Endothelial cell of umbilical vein (primary cell): ENCODE data around the gene HBS1L. TPM values are rescaled to one million over a fixed set of nuclear protein-coding genes. Genes with fewer than 3 reads are reported as not detected.

Experiments used
- BruUV-seq: library from RNA; stranded (reverse); fragments of 400-500 nt; replicated peaks from 2 replicates; lab custom pipeline; 2021; lab: Mats Ljungman, UMichigan
- CTCF ChIA-PET: fragments of 300-600, 350-600 bp; sonication (Branson Sonifier 250); formaldehyde crosslinking; loops from one replicate; lab custom pipeline; 2021; ENCODE audit warnings: antibody characterized with exemption, inconsistent platforms; lab: Charles Lee
- POLR2A ChIA-PET: fragments of 300-600, 350-600 bp; sonication (Branson Sonifier 250); formaldehyde crosslinking; loops from one replicate; lab custom pipeline; 2021; ENCODE audit warnings: antibody characterized with exemption, inconsistent platforms; lab: Charles Lee
- DNase-seq: peaks from one replicate; pipeline ENCODE4 v3.0.0-alpha.2; 2011; ENCODE audit warnings: low read depth, low spot score
- FAIRE-seq: peaks from 2 replicates; lab custom pipeline; 2011; peaks lifted over from hg19 to GRCh38; lab: Jason Lieb, UNC
- H2AFZ ChIP-seq: 2 replicates; pipeline ENCODE4 v1.6.0; 2012; ENCODE audit warnings: low read depth, low read length, control low read depth, inconsistent platforms
- H3K27ac ChIP-seq: 2 replicates; pipeline ENCODE4 v1.5.1; 2011; ENCODE audit warnings: low read depth, mild to moderate bottlenecking, control low read depth, low read length, moderate library complexity; ENCODE audit not compliant: insufficient read depth
- H3K27me3 ChIP-seq, 2 experiments: 2 replicates each; pipeline versions ENCODE4 v1.6.0 to v1.6.1; 2011; ENCODE audit warnings: low read length in 2 of 2, mixed read lengths in 1 of 2; ENCODE audit not compliant: control insufficient read depth in 2 of 2, insufficient read depth in 2 of 2
- H3K36me3 ChIP-seq, 2 experiments: 2 replicates in 1 of 2; 3 replicates in 1 of 2; pipeline ENCODE4 v1.5.1; 2011; ENCODE audit warnings: low read length in 2 of 2, mild to moderate bottlenecking in 1 of 2, moderate library complexity in 1 of 2; ENCODE audit not compliant: control insufficient read depth in 2 of 2, insufficient read depth in 2 of 2; ENCODE audit errors: extremely low read depth in 1 of 2
- H3K4me1 ChIP-seq: 3 replicates; pipeline ENCODE4 v1.5.1; 2011; ENCODE audit warnings: mild to moderate bottlenecking, low read length; ENCODE audit not compliant: control insufficient read depth, insufficient read depth; ENCODE audit errors: extremely low read depth
- H3K4me2 ChIP-seq: 2 replicates; pipeline ENCODE4 v1.6.1; 2011; ENCODE audit warnings: low read length, control low read depth, mixed read lengths; ENCODE audit not compliant: insufficient read depth
- H3K4me3 ChIP-seq, 3 experiments: fragments of 200-600 bp in 1 of 3; sonication (generic), shearing (Covaris generic) in 1 of 3; replicated peaks in 1 of 3; 2 replicates each; pipeline ENCODE4 v1.5.1; 2011 to 2016; ENCODE audit warnings: control low read depth in 3 of 3, low read length in 3 of 3, mild to moderate bottlenecking in 2 of 3, inconsistent platforms in 1 of 3, low read depth in 1 of 3, moderate library complexity in 1 of 3; ENCODE audit not compliant: insufficient read depth in 1 of 3
- H3K79me2 ChIP-seq: 2 replicates; pipeline ENCODE4 v1.6.0; 2012; ENCODE audit warnings: low read length, inconsistent platforms; ENCODE audit not compliant: control insufficient read depth, insufficient read depth
- H3K9ac ChIP-seq: replicated peaks from 2 replicates; pipeline ENCODE3; 2011; ENCODE audit warnings: low read length, control low read depth; ENCODE audit not compliant: insufficient read depth; ENCODE audit errors: extremely low read depth
- H3K9me1 ChIP-seq: replicated peaks from 3 replicates; pipeline ENCODE4 v1.6.0; 2011; ENCODE audit warnings: mild to moderate bottlenecking, low read length; ENCODE audit not compliant: control insufficient read depth, insufficient read depth; ENCODE audit errors: extremely low read depth
- H3K9me3 ChIP-seq: replicated peaks from 2 replicates; pipeline ENCODE4 v1.5.1; 2012; ENCODE audit warnings: low read length, inconsistent platforms; ENCODE audit not compliant: control insufficient read depth, insufficient read depth
- H4K20me1 ChIP-seq: replicated peaks from 2 replicates; pipeline ENCODE3; 2011; ENCODE audit warnings: mild to moderate bottlenecking, low read length; ENCODE audit not compliant: control insufficient read depth, insufficient read depth; ENCODE audit errors: extremely low read depth
- EZH2 ChIP-seq: IDR thresholded peaks from 2 replicates; pipeline ENCODE4 v1.6.1; 2012; ENCODE audit warnings: borderline replicate concordance, low read depth, mild to moderate bottlenecking, moderate library complexity, low read length, inconsistent platforms; ENCODE audit not compliant: severe bottlenecking
- FOS ChIP-seq: IDR thresholded peaks from 2 replicates; pipeline ENCODE4 v1.6.1; 2011; ENCODE audit warnings: mild to moderate bottlenecking, low read length, moderate library complexity, borderline replicate concordance; ENCODE audit not compliant: insufficient read depth
- GATA2 ChIP-seq: IDR thresholded peaks from 2 replicates; pipeline ENCODE4 v1.7.0; 2011; ENCODE audit warnings: low read depth, mild to moderate bottlenecking, moderate library complexity, mixed read lengths, low read length; ENCODE audit not compliant: insufficient read length, insufficient read depth
- JUN ChIP-seq: IDR thresholded peaks from 2 replicates; pipeline ENCODE4 v1.6.1; 2011; ENCODE audit warnings: borderline replicate concordance, low read depth; ENCODE audit not compliant: insufficient read length, insufficient read depth
- MYC ChIP-seq: IDR thresholded peaks from one replicate; pipeline ENCODE4 v1.6.1; 2011; ENCODE audit warnings: mild to moderate bottlenecking, low read depth, low read length
- POLR2A ChIP-seq: IDR thresholded peaks from 2 replicates; pipeline ENCODE4 v1.6.1; 2012; ENCODE audit warnings: low read depth, mild to moderate bottlenecking, control low read depth, low read length
- POLR2AphosphoS5 ChIP-seq: IDR thresholded peaks from 2 replicates; pipeline ENCODE4 v1.6.1; 2012; ENCODE audit warnings: low read depth, mild to moderate bottlenecking, control low read depth, low read length, moderate library complexity; ENCODE audit not compliant: insufficient read depth
- dilution Hi-C: fragments of 300-500 bp; cut with MboI; formaldehyde crosslinking; loops from one replicate; pipeline ENCODE4 v1.15.0; 2019; ENCODE audit warnings: low sequenced_read_pairs; ENCODE audit not compliant: extremely low pct_ligation_motif_present
- intact Hi-C: fragments of 100-400 bp; cut with micrococcal nuclease; formaldehyde crosslinking; loops from one replicate; pipeline ENCODE4 v1.10.0; 2022
- polyA plus RNA-seq, 4 experiments: library from polyadenylated mRNA; depleted of rRNA in 3 of 4; stranded (reverse) in 3 of 4; unstranded in 1 of 4; fragments of >200 nt; gene quantifications; 2 replicates each; pipeline versions ENCODE4 v1.2.1 to v1.2.3, GENCODE V29; 2011 to 2012; ENCODE audit warnings: missing spikeins in 1 of 4
- total RNA-seq: library from RNA; stranded (reverse); gene quantifications from 2 replicates; pipeline ENCODE4 v1.2.3, GENCODE V29; 2021
- TF ChIP-seq, protein P1 (sequence below): IDR thresholded peaks from 2 replicates; pipeline ENCODE4 v1.6.1; 2011; ENCODE audit not compliant: insufficient read depth, insufficient read length
- TF ChIP-seq, protein P2 (sequence below), 2 donors: IDR thresholded peaks; 1 replicate in 1 of 2; 2 replicates in 1 of 2; pipeline ENCODE4 v1.5.1; 2011; ENCODE audit warnings: low read length in 2 of 2, mild to moderate bottlenecking in 2 of 2, moderate library complexity in 2 of 2, control low read depth in 1 of 2, inconsistent platforms in 1 of 2, low read depth in 1 of 2; ENCODE audit not compliant: insufficient read depth in 1 of 2; ENCODE audit errors: extremely low read depth in 1 of 2

HBS1L gene
- total and polyA plus RNA-seq, 2 donors (not counting 3 experiments of a cell fraction or from before 2014, with no cell fraction given) = 23.7 to 74.6 TPM

GRCh38 chr6:134995536-134995935 is 59.1 kb downstream of the HBS1L start:
- no peak for FAIRE-seq
- H3K4me3 ChIP-seq = no peak overlapping the region
- peaks cover 3% of the 10 kb centered on the region for H3K4me1 ChIP-seq
- H3K79me2 ChIP-seq = no peaks in the 10 kb centered on the region
- ChIA-PET POLR2A (interaction anchor here (0.6 kb wide), 2 partner anchors 887 to 1071 kb away, joined by 3 read pairs; no protein-coding TSS in a partner anchor), CTCF (interaction anchor here (1.2 to 2.2 kb wide), 5 partner anchors 9 to 839 kb away, joined by 3 to 10 read pairs (median 4); no protein-coding TSS in a partner anchor)
- H3K27ac ChIP-seq = no peak overlapping the region
- H3K4me2 ChIP-seq = no peak overlapping the region
- no peak overlapping the region for H3K9ac ChIP-seq
- H4K20me1 ChIP-seq = no peaks in the 10 kb centered on the region
- no peak for TF ChIP-seq EZH2
- no peak for TF ChIP-seq POLR2AphosphoS5
- TF ChIP-seq, protein P1, sequence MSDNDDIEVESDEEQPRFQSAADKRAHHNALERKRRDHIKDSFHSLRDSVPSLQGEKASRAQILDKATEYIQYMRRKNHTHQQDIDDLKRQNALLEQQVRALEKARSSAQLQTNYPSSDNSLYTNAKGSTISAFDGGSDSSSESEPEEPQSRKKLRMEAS = no peak
- TF ChIP-seq MYC = no peak
- TF ChIP-seq JUN = no peak
- no peak for TF ChIP-seq GATA2
- TF ChIP-seq FOS = no peak
- TF ChIP-seq, protein P2, sequence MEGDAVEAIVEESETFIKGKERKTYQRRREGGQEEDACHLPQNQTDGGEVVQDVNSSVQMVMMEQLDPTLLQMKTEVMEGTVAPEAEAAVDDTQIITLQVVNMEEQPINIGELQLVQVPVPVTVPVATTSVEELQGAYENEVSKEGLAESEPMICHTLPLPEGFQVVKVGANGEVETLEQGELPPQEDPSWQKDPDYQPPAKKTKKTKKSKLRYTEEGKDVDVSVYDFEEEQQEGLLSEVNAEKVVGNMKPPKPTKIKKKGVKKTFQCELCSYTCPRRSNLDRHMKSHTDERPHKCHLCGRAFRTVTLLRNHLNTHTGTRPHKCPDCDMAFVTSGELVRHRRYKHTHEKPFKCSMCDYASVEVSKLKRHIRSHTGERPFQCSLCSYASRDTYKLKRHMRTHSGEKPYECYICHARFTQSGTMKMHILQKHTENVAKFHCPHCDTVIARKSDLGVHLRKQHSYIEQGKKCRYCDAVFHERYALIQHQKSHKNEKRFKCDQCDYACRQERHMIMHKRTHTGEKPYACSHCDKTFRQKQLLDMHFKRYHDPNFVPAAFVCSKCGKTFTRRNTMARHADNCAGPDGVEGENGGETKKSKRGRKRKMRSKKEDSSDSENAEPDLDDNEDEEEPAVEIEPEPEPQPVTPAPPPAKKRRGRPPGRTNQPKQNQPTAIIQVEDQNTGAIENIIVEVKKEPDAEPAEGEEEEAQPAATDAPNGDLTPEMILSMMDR (IDR thresholded peaks at IDR 0.05; ENCODE audit: extremely low read depth in 1 of 2, insufficient read depth in 1 of 2, low read depth in 1 of 2, low read length in 2 of 2) = no peak
- TF ChIP-seq POLR2A = no peak
- H3K9me1 ChIP-seq = peaks cover 7% of the 10 kb centered on the region
- DNase-seq = peak; percentile 42
- H3K27me3 ChIP-seq = no peaks in the 10 kb centered on the region
- no TSS peak for BruUV-seq
- H3K36me3 ChIP-seq = peaks cover 2 to 9% of the 10 kb centered on the region in 2 experiments
- no peak overlapping the region for H2AFZ ChIP-seq
- dilution Hi-C loops = no loop called here
- no peaks in the 10 kb centered on the region for H3K9me3 ChIP-seq
- intact Hi-C loops = no loop called here
